ENCODE results near the gene HABP2. TPM values are rescaled to one million over a fixed set of nuclear protein-coding genes. Genes with fewer than 3 reads are reported as not detected.

The HABP2 gene
- total RNA-seq, 6 experiments from 2014 or later = 162 to 705 (median 372) TPM

- intact Hi-C loops (cut with DNase I) = no loop called here
- peaks cover 0 to 5% (median 0%) of the 10 kb centered on the region in 4 donors for H3K36me3 ChIP-seq
- peak overlapping the region; percentile 36 to 85 (median 83) for H3K27ac ChIP-seq
- peaks cover 0 to 66% (median 29%) of the 10 kb centered on the region in 4 donors for H3K4me1 ChIP-seq
- peak overlapping the region in 2 of 3 donors; percentile 5 to 76 for H3K4me3 ChIP-seq
- H3K9me3 ChIP-seq = no peaks in the 10 kb centered on the region
- H3K27me3 ChIP-seq = no peaks in the 10 kb centered on the region
- TF ChIP-seq CTCF (IDR thresholded peaks at IDR 0.05) = no peak
- no peak for TF ChIP-seq POLR2A (IDR thresholded peaks at IDR 0.05)
- 17% methylated on average over 9 of the region's 9 CpGs for WGBS (ENCODE audit: insufficient coverage, low coverage, low lambda C conversion rate, missing lambda C conversion rate)
- DNase-seq (peak in 2 of 3 donors; percentile 43 to 75), ATAC-seq (peak; percentile 4 to 40 (median 28))
Measured at GRCh38 chr10:113557903-113558321, 5.1 kb downstream of the HABP2 start.

GRCh38 chr10:113560071-113560470 lies 7.2 kb downstream of the HABP2 start:
- H3K4me1 ChIP-seq = peaks cover 0 to 86% (median 33%) of the 10 kb centered on the region in 4 donors
- no peaks in the 10 kb centered on the region for H3K9me3 ChIP-seq
- ATAC-seq (no peak), DNase-seq (no peak)
- no peak overlapping the region for H3K4me3 ChIP-seq
- TF ChIP-seq CTCF (IDR thresholded peaks at IDR 0.05) (no peak), POLR2A (IDR thresholded peaks at IDR 0.05) (no peak)
- H3K36me3 ChIP-seq = peaks cover 0 to 5% (median 0%) of the 10 kb centered on the region in 4 donors
- 77% methylated on average over 4 of the region's 5 CpGs for WGBS (ENCODE audit: insufficient coverage, low coverage, low lambda C conversion rate, missing lambda C conversion rate)
- intact Hi-C loops (cut with DNase I) = no loop called here
- peak overlapping the region in 1 of 3 donors; percentile 85 for H3K27ac ChIP-seq
- H3K27me3 ChIP-seq = no peaks in the 10 kb centered on the region

GRCh38 chr10:113561214-113561613 lies 8.4 kb downstream of the HABP2 start:
- peak overlapping the region in 2 of 3 donors; percentile 70 to 82 for H3K27ac ChIP-seq
- DNase-seq = peak; percentile 71 to 94 (median 91)

GRCh38 chr10:113562069-113562468 lies 9.2 kb downstream of the HABP2 start:
- TF ChIP-seq POLR2A (IDR thresholded peaks at IDR 0.05) (no peak), CTCF (IDR thresholded peaks at IDR 0.05) (no peak)
- Histone ChIP-seq H3K27me3 (no peaks in the 10 kb centered on the region), H3K4me3 (peak overlapping the region in 1 of 3 donors; percentile 15), H3K4me1 (peaks cover 0 to 94% (median 35%) of the 10 kb centered on the region in 4 donors), H3K27ac (peak overlapping the region; percentile 40 to 82 (median 70)), H3K9me3 (no peaks in the 10 kb centered on the region), H3K36me3 (peaks cover 0 to 10% (median under 1%) of the 10 kb centered on the region in 4 donors)
- peak; percentile 9 to 62 (median 52) for ATAC-seq
- DNase-seq = peak in 2 of 3 donors; percentile 74 to 75
- intact Hi-C loops (cut with DNase I) = no loop called here
- 33% methylated on average over 6 of the region's 6 CpGs for WGBS (ENCODE audit: insufficient coverage, low coverage, low lambda C conversion rate, missing lambda C conversion rate)

More at GRCh38 chr10:113561214-113561613, 8.4 kb downstream of the HABP2 start:
- H3K9me3 ChIP-seq = no peaks in the 10 kb centered on the region
- no peaks in the 10 kb centered on the region for H3K27me3 ChIP-seq
- peaks cover 0 to 94% (median 35%) of the 10 kb centered on the region in 4 donors for H3K4me1 ChIP-seq
- WGBS (ENCODE audit: insufficient coverage, low coverage, low lambda C conversion rate, missing lambda C conversion rate) = 58% methylated on average over 2 of the region's 3 CpGs
- H3K4me3 ChIP-seq = peak overlapping the region in 1 of 3 donors; percentile 14
- peaks cover 0 to 9% (median 0%) of the 10 kb centered on the region in 4 donors for H3K36me3 ChIP-seq
- ATAC-seq = peak; percentile 46 to 83 (median 74)
- TF ChIP-seq CTCF (IDR thresholded peaks at IDR 0.05) (no peak), POLR2A (IDR thresholded peaks at IDR 0.05) (no peak)
- intact Hi-C loops (cut with DNase I) = no loop called here
